ENCODE results near the gene JAK1.

The JAK1 gene

GRCh38 chr1:64917907-64918306 is 48.4 kb downstream of the JAK1 start:
- no peak for DNase-seq

- peak; percentile 81 to 89 for DNase-seq
Measured at GRCh38 chr1:64917328-64917861, 49.0 kb downstream of the JAK1 start.

- DNase-seq, result no peak
Measured at GRCh38 chr1:64915381-64916274, 50.7 kb downstream of the JAK1 start.

GRCh38 chr1:64913361-64914015 is 52.9 kb downstream of the JAK1 start:
- DNase-seq, result no peak

- no peak for DNase-seq
Measured at GRCh38 chr1:64912191-64912590, 54.2 kb downstream of the JAK1 start.

- no peak for DNase-seq
Measured at GRCh38 chr1:64911326-64911725, 55.0 kb downstream of the JAK1 start.

- no peak for DNase-seq
Measured at GRCh38 chr1:64909031-64909430, 57.3 kb downstream of the JAK1 start.

- no peak for DNase-seq
Measured at GRCh38 chr1:64908575-64908974, 57.8 kb downstream of the JAK1 start.

- DNase-seq, result no peak
Measured at GRCh38 chr1:64906447-64906846, 59.9 kb downstream of the JAK1 start.

GRCh38 chr1:64903593-64903992 is 62.8 kb downstream of the JAK1 start:
- no peak for DNase-seq

- DNase-seq, result no peak
Measured at GRCh38 chr1:64901663-64902062, 64.7 kb downstream of the JAK1 start.

- DNase-seq, result no peak
Measured at GRCh38 chr1:64900916-64901315, 65.4 kb downstream of the JAK1 start.

GRCh38 chr1:64898107-64898861 is 68.1 kb downstream of the JAK1 start:
- DNase-seq, result peak; percentile 89 to 96

GRCh38 chr1:64896551-64896950 is 69.8 kb downstream of the JAK1 start:
- no peak for DNase-seq

- DNase-seq, result peak; percentile 60 to 80
Measured at GRCh38 chr1:64895500-64895899, 70.8 kb downstream of the JAK1 start.

GRCh38 chr1:64894438-64895196 is 71.7 kb downstream of the JAK1 start:
- DNase-seq, result no peak

GRCh38 chr1:64893921-64894320 is 72.4 kb downstream of the JAK1 start:
- DNase-seq, result no peak

GRCh38 chr1:64892576-64893573 is 73.5 kb downstream of the JAK1 start:
- no peak for DNase-seq

- DNase-seq, result no peak
Measured at GRCh38 chr1:64891448-64891825, 74.9 kb downstream of the JAK1 start.

- no peak for DNase-seq
Measured at GRCh38 chr1:64890699-64891447, 75.5 kb downstream of the JAK1 start.

Measured in inflammatory macrophage (primary cell).